ENCODE results near the gene LMBR1.

LMBR1 gene

GRCh38 chr7:156635529-156636385, 257.2 kb downstream of the LMBR1 start:
- H4K20me1 ChIP-seq (ENCODE audit: insufficient read depth) = no peaks in the 10 kb centered on the region
- no peak overlapping the region for H3K9ac ChIP-seq
- TF ChIP-seq, protein P1, sequence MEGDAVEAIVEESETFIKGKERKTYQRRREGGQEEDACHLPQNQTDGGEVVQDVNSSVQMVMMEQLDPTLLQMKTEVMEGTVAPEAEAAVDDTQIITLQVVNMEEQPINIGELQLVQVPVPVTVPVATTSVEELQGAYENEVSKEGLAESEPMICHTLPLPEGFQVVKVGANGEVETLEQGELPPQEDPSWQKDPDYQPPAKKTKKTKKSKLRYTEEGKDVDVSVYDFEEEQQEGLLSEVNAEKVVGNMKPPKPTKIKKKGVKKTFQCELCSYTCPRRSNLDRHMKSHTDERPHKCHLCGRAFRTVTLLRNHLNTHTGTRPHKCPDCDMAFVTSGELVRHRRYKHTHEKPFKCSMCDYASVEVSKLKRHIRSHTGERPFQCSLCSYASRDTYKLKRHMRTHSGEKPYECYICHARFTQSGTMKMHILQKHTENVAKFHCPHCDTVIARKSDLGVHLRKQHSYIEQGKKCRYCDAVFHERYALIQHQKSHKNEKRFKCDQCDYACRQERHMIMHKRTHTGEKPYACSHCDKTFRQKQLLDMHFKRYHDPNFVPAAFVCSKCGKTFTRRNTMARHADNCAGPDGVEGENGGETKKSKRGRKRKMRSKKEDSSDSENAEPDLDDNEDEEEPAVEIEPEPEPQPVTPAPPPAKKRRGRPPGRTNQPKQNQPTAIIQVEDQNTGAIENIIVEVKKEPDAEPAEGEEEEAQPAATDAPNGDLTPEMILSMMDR (conservative IDR thresholded peaks at IDR 0.05; ENCODE audit: low read depth, low read length) = no peak
- H3K27me3 ChIP-seq (ENCODE audit: insufficient read depth, low read depth) = no peaks in the 10 kb centered on the region
- H3K4me3 ChIP-seq (IDR thresholded peaks at IDR 0.05; ENCODE audit: insufficient read depth, low read depth, low read length) = no peak overlapping the region
- H3K4me2 ChIP-seq = no peak overlapping the region
- no peak overlapping the region for H3K27ac ChIP-seq
- H3K36me3 ChIP-seq (ENCODE audit: insufficient read depth) = no peaks in the 10 kb centered on the region
- no peaks in the 10 kb centered on the region for H3K79me2 ChIP-seq (ENCODE audit: insufficient read depth, low read depth)
- H2AFZ ChIP-seq (ENCODE audit: low read depth) = no peak overlapping the region
- peaks cover 5% of the 10 kb centered on the region for H3K4me1 ChIP-seq (ENCODE audit: low read depth, poor library complexity, severe bottlenecking)

- Histone ChIP-seq H3K4me1 (ENCODE audit: low read depth, poor library complexity, severe bottlenecking) (no peaks in the 10 kb centered on the region), H3K27ac (no peak overlapping the region), H3K36me3 (ENCODE audit: insufficient read depth) (no peaks in the 10 kb centered on the region), H3K79me2 (ENCODE audit: insufficient read depth, low read depth) (no peaks in the 10 kb centered on the region), H2AFZ (ENCODE audit: low read depth) (no peak overlapping the region), H4K20me1 (ENCODE audit: insufficient read depth) (no peaks in the 10 kb centered on the region), H3K9ac (no peak overlapping the region), H3K27me3 (ENCODE audit: insufficient read depth, low read depth) (no peaks in the 10 kb centered on the region), H3K4me3 (IDR thresholded peaks at IDR 0.05; ENCODE audit: insufficient read depth, low read depth, low read length) (no peak overlapping the region), H3K4me2 (no peak overlapping the region)
- TF ChIP-seq, protein P1 (conservative IDR thresholded peaks at IDR 0.05; ENCODE audit: low read depth, low read length) = no peak
Measured at GRCh38 chr7:156634117-156634516, 258.9 kb downstream of the LMBR1 start.

DNA sequence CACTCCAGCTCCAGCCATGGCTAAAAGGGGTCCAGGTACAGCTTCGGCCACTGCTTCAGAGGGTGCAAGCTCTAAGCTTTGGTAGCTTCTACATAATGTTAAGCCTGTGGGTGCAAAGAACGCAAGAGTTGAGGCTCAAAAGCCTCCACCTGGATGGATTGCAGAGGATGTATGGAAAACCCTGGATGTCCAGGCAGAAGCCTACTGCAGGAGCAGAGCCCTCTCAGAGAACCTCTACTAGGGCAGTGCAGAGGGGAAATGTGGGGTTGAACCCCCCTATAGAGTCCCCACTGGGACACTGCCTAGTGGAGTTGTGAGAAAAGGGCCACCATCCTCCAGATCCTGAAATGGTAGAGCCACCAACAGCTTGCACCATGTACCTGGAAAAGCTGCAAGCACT, 263.1 kb downstream of the LMBR1 start:
- Histone ChIP-seq H3K9ac (no peak overlapping the region), H4K20me1 (ENCODE audit: insufficient read depth) (no peaks in the 10 kb centered on the region), H3K4me3 (IDR thresholded peaks at IDR 0.05; ENCODE audit: insufficient read depth, low read depth, low read length) (no peak overlapping the region), H3K4me2 (no peak overlapping the region), H3K79me2 (ENCODE audit: insufficient read depth, low read depth) (no peaks in the 10 kb centered on the region), H3K27me3 (ENCODE audit: insufficient read depth, low read depth) (no peaks in the 10 kb centered on the region), H3K27ac (no peak overlapping the region), H2AFZ (ENCODE audit: low read depth) (no peak overlapping the region), H3K4me1 (ENCODE audit: low read depth, poor library complexity, severe bottlenecking) (no peaks in the 10 kb centered on the region), H3K36me3 (ENCODE audit: insufficient read depth) (no peaks in the 10 kb centered on the region)
- TF ChIP-seq, protein P1 (conservative IDR thresholded peaks at IDR 0.05; ENCODE audit: low read depth, low read length) = no peak

GRCh38 chr7:156628562-156628961, 264.4 kb downstream of the LMBR1 start:
- no peaks in the 10 kb centered on the region for H3K27me3 ChIP-seq (ENCODE audit: insufficient read depth, low read depth)
- no peak overlapping the region for H3K4me2 ChIP-seq
- TF ChIP-seq, protein P1 (conservative IDR thresholded peaks at IDR 0.05; ENCODE audit: low read depth, low read length) = no peak
- no peaks in the 10 kb centered on the region for H4K20me1 ChIP-seq (ENCODE audit: insufficient read depth)
- no peaks in the 10 kb centered on the region for H3K36me3 ChIP-seq (ENCODE audit: insufficient read depth)
- no peak overlapping the region for H2AFZ ChIP-seq (ENCODE audit: low read depth)
- no peak overlapping the region for H3K27ac ChIP-seq
- H3K4me3 ChIP-seq (IDR thresholded peaks at IDR 0.05; ENCODE audit: insufficient read depth, low read depth, low read length) = no peak overlapping the region
- H3K9ac ChIP-seq = no peak overlapping the region
- H3K4me1 ChIP-seq (ENCODE audit: low read depth, poor library complexity, severe bottlenecking) = no peaks in the 10 kb centered on the region
- H3K79me2 ChIP-seq (ENCODE audit: insufficient read depth, low read depth) = no peaks in the 10 kb centered on the region

All from KMS-11 (cell line).